ENCODE measurements around the gene TLCD3A. TPM values are rescaled to one million over a fixed set of nuclear protein-coding genes. Genes with fewer than 3 reads are reported as not detected.

TLCD3A gene
- total RNA-seq, 1 donor = 19.5 TPM

GRCh38 chr17:740240-741017, 8.0 kb downstream of the TLCD3A start:
- H4K20me1 ChIP-seq (ENCODE audit: insufficient read depth, low read length) = peaks cover 39% of the 10 kb centered on the region

GRCh38 chr17:742147-742793, 9.9 kb downstream of the TLCD3A start:
- no peaks in the 10 kb centered on the region for H3K4me1 ChIP-seq (ENCODE audit: insufficient read depth, low read length)
- no peak for DNase-seq (ENCODE audit: insufficient read length, low spot score, missing footprints)
- H3K79me2 ChIP-seq (ENCODE audit: insufficient read depth, low read length) = peaks cover 77% of the 10 kb centered on the region
- H3K27ac ChIP-seq (ENCODE audit: low read depth, low read length) = no peak overlapping the region
- TF ChIP-seq CTCF (IDR thresholded peaks at IDR 0.05; ENCODE audit: extremely low read depth, low read depth, low read length) = no peak
- H3K36me3 ChIP-seq (ENCODE audit: insufficient read depth, low read length) = peaks cover 91% of the 10 kb centered on the region
- H2AFZ ChIP-seq (ENCODE audit: low read length) = no peak overlapping the region
- H3K9me3 ChIP-seq (ENCODE audit: low read depth, low read length) = no peaks in the 10 kb centered on the region
- peaks cover 49% of the 10 kb centered on the region for H4K20me1 ChIP-seq (ENCODE audit: insufficient read depth, low read length)
- no peak overlapping the region for H3K4me3 ChIP-seq (ENCODE audit: insufficient read depth, low read length)
- H3K27me3 ChIP-seq (ENCODE audit: insufficient read depth, low read length) = no peaks in the 10 kb centered on the region
- no peak overlapping the region for H3K4me2 ChIP-seq (ENCODE audit: insufficient read depth, low read length)

More at GRCh38 chr17:740240-741017, 8.0 kb downstream of the TLCD3A start:
- peaks cover 75% of the 10 kb centered on the region for H3K79me2 ChIP-seq (ENCODE audit: insufficient read depth, low read length)
- no peaks in the 10 kb centered on the region for H3K9me3 ChIP-seq (ENCODE audit: low read depth, low read length)
- no peak overlapping the region for H2AFZ ChIP-seq (ENCODE audit: low read length)
- H3K27ac ChIP-seq (ENCODE audit: low read depth, low read length) = no peak overlapping the region
- no peak for DNase-seq (ENCODE audit: insufficient read length, low spot score, missing footprints)
- no peaks in the 10 kb centered on the region for H3K4me1 ChIP-seq (ENCODE audit: insufficient read depth, low read length)
- no peaks in the 10 kb centered on the region for H3K27me3 ChIP-seq (ENCODE audit: insufficient read depth, low read length)
- TF ChIP-seq CTCF (IDR thresholded peaks at IDR 0.05; ENCODE audit: extremely low read depth, low read depth, low read length) = no peak
- no peak overlapping the region for H3K4me2 ChIP-seq (ENCODE audit: insufficient read depth, low read length)
- no peak overlapping the region for H3K4me3 ChIP-seq (ENCODE audit: insufficient read depth, low read length)
- H3K36me3 ChIP-seq (ENCODE audit: insufficient read depth, low read length) = peaks cover 88% of the 10 kb centered on the region

GRCh38 chr17:743139-743538, 10.7 kb downstream of the TLCD3A start:
- H3K27ac ChIP-seq (ENCODE audit: low read depth, low read length) = no peak overlapping the region
- no peaks in the 10 kb centered on the region for H3K27me3 ChIP-seq (ENCODE audit: insufficient read depth, low read length)
- H3K9me3 ChIP-seq (ENCODE audit: low read depth, low read length) = no peaks in the 10 kb centered on the region
- H2AFZ ChIP-seq (ENCODE audit: low read length) = no peak overlapping the region
- no peak for TF ChIP-seq CTCF (IDR thresholded peaks at IDR 0.05; ENCODE audit: extremely low read depth, low read depth, low read length)
- H3K36me3 ChIP-seq (ENCODE audit: insufficient read depth, low read length) = peaks cover 90% of the 10 kb centered on the region
- peaks cover 79% of the 10 kb centered on the region for H3K79me2 ChIP-seq (ENCODE audit: insufficient read depth, low read length)
- no peaks in the 10 kb centered on the region for H3K4me1 ChIP-seq (ENCODE audit: insufficient read depth, low read length)
- no peak for DNase-seq (ENCODE audit: insufficient read length, low spot score, missing footprints)
- H3K4me3 ChIP-seq (ENCODE audit: insufficient read depth, low read length) = no peak overlapping the region
- H3K4me2 ChIP-seq (ENCODE audit: insufficient read depth, low read length) = no peak overlapping the region
- H4K20me1 ChIP-seq (ENCODE audit: insufficient read depth, low read length) = peaks cover 43% of the 10 kb centered on the region

- Histone ChIP-seq H3K4me2 (ENCODE audit: insufficient read depth, low read length) (no peak overlapping the region), H3K27me3 (ENCODE audit: insufficient read depth, low read length) (no peaks in the 10 kb centered on the region), H3K79me2 (ENCODE audit: insufficient read depth, low read length) (peaks cover 87% of the 10 kb centered on the region), H2AFZ (ENCODE audit: low read length) (no peak overlapping the region), H4K20me1 (ENCODE audit: insufficient read depth, low read length) (peaks cover 43% of the 10 kb centered on the region), H3K27ac (ENCODE audit: low read depth, low read length) (no peak overlapping the region), H3K9me3 (ENCODE audit: low read depth, low read length) (no peaks in the 10 kb centered on the region), H3K4me3 (ENCODE audit: insufficient read depth, low read length) (no peak overlapping the region), H3K36me3 (ENCODE audit: insufficient read depth, low read length) (peaks cover 77% of the 10 kb centered on the region), H3K4me1 (ENCODE audit: insufficient read depth, low read length) (no peaks in the 10 kb centered on the region)
- DNase-seq (ENCODE audit: insufficient read length, low spot score, missing footprints) = no peak
- TF ChIP-seq CTCF (IDR thresholded peaks at IDR 0.05; ENCODE audit: extremely low read depth, low read depth, low read length) = no peak
These were observed 12.5 kb downstream of the TLCD3A start for GRCh38 chr17:744937-745336.
